ENCODE measurements around the gene TMEM69. TPM values are rescaled to one million over a fixed set of nuclear protein-coding genes. Genes with fewer than 3 reads are reported as not detected.

TMEM69 gene
- total and polyA plus RNA-seq, 2 experiments from 2014 or later: 30.3 to 35.2 TPM

DNA sequence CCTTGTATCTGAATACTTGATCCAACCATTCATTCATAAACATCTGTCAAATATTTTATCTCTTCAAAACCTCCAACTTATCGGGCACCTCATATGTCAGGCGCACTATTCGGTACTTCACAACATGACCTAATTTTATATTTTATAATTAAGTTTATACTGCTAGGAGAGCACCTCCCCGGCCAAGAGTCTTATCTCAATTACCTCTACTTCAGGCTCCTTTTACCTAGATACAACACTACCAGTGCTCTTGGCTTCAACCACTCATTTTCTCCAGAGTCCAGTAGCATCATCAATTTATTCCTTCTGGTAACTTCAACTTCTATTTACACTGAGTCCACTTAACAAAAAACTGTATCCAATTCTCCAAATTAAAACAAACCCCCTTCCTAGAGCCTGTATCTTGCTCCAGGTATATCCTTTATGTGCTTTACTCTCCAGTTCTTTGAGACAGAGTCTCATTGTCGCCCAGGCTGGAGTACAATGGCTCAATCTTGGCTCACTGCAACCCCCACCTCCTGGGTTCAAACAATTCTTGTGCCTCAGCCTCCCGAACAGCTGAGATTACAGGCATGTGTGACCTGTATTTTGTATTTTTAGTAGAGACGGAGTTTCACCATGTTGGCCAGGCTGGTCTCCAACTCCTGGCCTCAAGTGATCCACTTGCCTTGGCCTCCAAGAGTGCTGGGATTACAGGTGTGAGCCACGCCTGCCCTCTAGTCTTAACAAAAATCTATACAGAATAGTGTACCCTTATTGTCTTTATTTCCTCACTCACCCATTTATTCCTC, 20.5 kb upstream of the TMEM69 start:
- Histone ChIP-seq H3K4me3 (no peak overlapping the region), H3K36me3 (ENCODE audit: low read depth) (no peaks in the 10 kb centered on the region)
- WGBS, 2 experiments (ENCODE audit: low coverage in 1 of 2, low lambda C conversion rate in 2 of 2, missing lambda C conversion rate in 2 of 2): 90 to 94% methylated on average over 8 of the region's 8 CpGs

GRCh38 chr1:45668526-45668925, 19.5 kb upstream of the TMEM69 start:
- in situ Hi-C loops (cut with MboI): no loop called here
- no peak for TF ChIP-seq EZH2phosphoT487 (IDR thresholded peaks at IDR 0.05; ENCODE audit: insufficient read depth, low read depth)
- no peak for TF ChIP-seq EZH2 (IDR thresholded peaks at IDR 0.05; ENCODE audit: insufficient read depth, poor library complexity, severe bottlenecking)
- Histone ChIP-seq H3F3A (ENCODE audit: insufficient read depth) (peaks cover 24% of the 10 kb centered on the region), H3K4me1 (ENCODE audit: insufficient read depth) (peaks cover 25% of the 10 kb centered on the region), H3K27ac (peak overlapping the region; percentile 61; the same call in 1 of the 2 replicates), H2AFZ (no peak overlapping the region), H3K4me2 (ENCODE audit: unreplicated experiment) (no peak overlapping the region), H4K20me1 (ENCODE audit: insufficient read depth) (peaks cover 30% of the 10 kb centered on the region; the same call in 1 of the 2 replicates), H3K9ac (no peak overlapping the region), H3K4me3 (no peak overlapping the region), H3K9me2 (ENCODE audit: insufficient read depth) (no peaks in the 10 kb centered on the region), H3K9me3 (ENCODE audit: low read depth) (no peaks in the 10 kb centered on the region), H3K27me3 (replicated peaks; ENCODE audit: insufficient read depth) (no peaks in the 10 kb centered on the region), H3K36me3 (ENCODE audit: low read depth) (no peaks in the 10 kb centered on the region), H3K79me2 (ENCODE audit: insufficient read depth) (peaks cover 100% of the 10 kb centered on the region)
- 97 to 99% methylated on average over 4 of the region's 4 CpGs for WGBS, 2 experiments (ENCODE audit: low coverage in 1 of 2, low lambda C conversion rate in 2 of 2, missing lambda C conversion rate in 2 of 2)
- DNase-seq: no peak

More for the DNA sequence above, 20.5 kb upstream of the TMEM69 start:
- H3K9ac ChIP-seq: no peak overlapping the region
- H3K4me2 ChIP-seq (ENCODE audit: unreplicated experiment): no peak overlapping the region
- no peaks in the 10 kb centered on the region for H3K9me2 ChIP-seq (ENCODE audit: insufficient read depth)
- H2AFZ ChIP-seq: no peak overlapping the region
- peaks cover 25% of the 10 kb centered on the region for H3K4me1 ChIP-seq (ENCODE audit: insufficient read depth)
- no peak overlapping the region for H3K27ac ChIP-seq
- in situ Hi-C loops (cut with MboI): no loop called here
- peaks cover 100% of the 10 kb centered on the region for H3K79me2 ChIP-seq (ENCODE audit: insufficient read depth)
- H3K9me3 ChIP-seq (ENCODE audit: low read depth): no peaks in the 10 kb centered on the region
- H3F3A ChIP-seq (ENCODE audit: insufficient read depth): peaks cover 24% of the 10 kb centered on the region
- H3K27me3 ChIP-seq (replicated peaks; ENCODE audit: insufficient read depth): no peaks in the 10 kb centered on the region
- no peak for DNase-seq
- no peak for TF ChIP-seq EZH2phosphoT487 (IDR thresholded peaks at IDR 0.05; ENCODE audit: insufficient read depth, low read depth)
- no peak for TF ChIP-seq EZH2 (IDR thresholded peaks at IDR 0.05; ENCODE audit: insufficient read depth, poor library complexity, severe bottlenecking)
- H4K20me1 ChIP-seq (ENCODE audit: insufficient read depth): peaks cover 27% of the 10 kb centered on the region; the same call in 1 of the 2 replicates

DNA sequence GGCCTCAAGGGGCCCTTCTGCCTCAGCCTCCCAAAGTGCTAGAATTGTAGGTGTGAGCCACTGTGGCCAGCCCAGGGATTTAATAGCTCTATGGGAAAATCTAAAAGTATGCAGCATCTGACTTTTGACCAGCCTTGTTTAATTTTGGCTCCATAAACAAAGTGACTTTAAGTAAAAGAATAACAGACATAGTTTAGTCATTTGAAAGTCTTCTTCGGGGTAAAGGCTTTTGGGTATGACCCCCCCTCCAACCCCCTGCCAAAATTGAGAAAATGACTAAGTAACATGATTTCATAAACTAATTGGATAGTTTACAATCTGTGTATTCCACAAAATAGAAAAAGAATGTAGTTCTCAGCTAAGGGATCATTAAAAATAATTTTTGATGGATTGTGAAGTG, 18.6 kb upstream of the TMEM69 start:
- in situ Hi-C loops (cut with MboI): no loop called here
- H2AFZ ChIP-seq: no peak overlapping the region
- peaks cover 25% of the 10 kb centered on the region for H3K4me1 ChIP-seq (ENCODE audit: insufficient read depth)
- H4K20me1 ChIP-seq (ENCODE audit: insufficient read depth): peaks cover 30% of the 10 kb centered on the region; the same call in 1 of the 2 replicates
- H3K79me2 ChIP-seq (ENCODE audit: insufficient read depth): peaks cover 100% of the 10 kb centered on the region
- H3K4me3 ChIP-seq: no peak overlapping the region
- DNase-seq: peak; percentile 44
- no peaks in the 10 kb centered on the region for H3K9me2 ChIP-seq (ENCODE audit: insufficient read depth)
- no peaks in the 10 kb centered on the region for H3K27me3 ChIP-seq (replicated peaks; ENCODE audit: insufficient read depth)
- peaks cover 24% of the 10 kb centered on the region for H3F3A ChIP-seq (ENCODE audit: insufficient read depth)
- peak overlapping the region; percentile 61 for H3K27ac ChIP-seq
- TF ChIP-seq EZH2phosphoT487 (IDR thresholded peaks at IDR 0.05; ENCODE audit: insufficient read depth, low read depth) (no peak), EZH2 (IDR thresholded peaks at IDR 0.05; ENCODE audit: insufficient read depth, poor library complexity, severe bottlenecking) (no peak)
- peak overlapping the region; percentile 11 for H3K4me2 ChIP-seq (ENCODE audit: unreplicated experiment)
- H3K9me3 ChIP-seq (ENCODE audit: low read depth): no peaks in the 10 kb centered on the region
- WGBS, 2 experiments (ENCODE audit: low coverage in 1 of 2, low lambda C conversion rate in 2 of 2, missing lambda C conversion rate in 2 of 2): 2 to 4% methylated on average over 1 of the region's 1 CpG
- H3K36me3 ChIP-seq (ENCODE audit: low read depth): no peaks in the 10 kb centered on the region
- 0 out of 2 replicates have a peak overlapping the region, but pooled peaks have one; percentile 2 for H3K9ac ChIP-seq

DNA sequence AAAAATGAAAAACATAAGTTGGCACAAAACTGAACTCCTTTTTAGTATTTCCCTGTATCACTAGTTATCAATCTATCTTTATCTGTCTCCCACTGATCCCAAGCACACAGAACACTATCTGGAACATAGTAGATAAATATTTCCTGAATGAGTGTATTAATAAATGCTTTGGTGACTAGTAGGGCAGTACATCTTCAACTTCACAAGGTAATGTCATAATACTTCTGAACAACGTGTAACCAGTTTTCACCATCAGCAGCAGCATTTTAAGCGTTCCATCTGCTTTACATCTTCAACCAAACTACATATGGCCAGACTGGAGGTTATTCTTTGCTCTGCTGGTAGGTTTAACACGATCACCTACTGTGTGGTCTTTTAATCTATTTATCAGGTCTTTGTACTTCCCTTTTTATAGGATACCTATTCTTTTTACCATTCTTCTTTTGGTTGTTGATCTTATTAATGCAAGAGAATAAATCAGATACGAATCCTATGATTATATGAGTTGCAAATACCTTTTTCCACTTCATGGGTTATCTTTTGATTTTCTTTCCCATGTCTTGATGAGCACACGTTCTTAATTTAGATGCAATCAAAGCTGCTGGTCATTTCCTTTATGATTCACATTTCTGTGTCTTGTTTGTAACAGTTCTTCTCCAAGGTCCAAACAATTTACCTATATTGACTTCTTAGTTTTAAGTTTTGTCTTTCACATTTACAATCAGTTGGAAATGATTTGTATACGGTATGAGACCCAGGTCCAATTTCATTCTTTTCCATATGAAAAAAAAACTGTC, 17.9 kb upstream of the TMEM69 start:
- Histone ChIP-seq H3K9ac (peak overlapping the region; percentile 2; the same call in 1 of the 2 replicates), H3K79me2 (ENCODE audit: insufficient read depth) (peaks cover 100% of the 10 kb centered on the region), H3K4me1 (ENCODE audit: insufficient read depth) (peaks cover 25% of the 10 kb centered on the region), H3K36me3 (ENCODE audit: low read depth) (no peaks in the 10 kb centered on the region), H3K27ac (peak overlapping the region; percentile 61), H3K4me3 (no peak overlapping the region), H3K4me2 (ENCODE audit: unreplicated experiment) (peak overlapping the region; percentile 11), H4K20me1 (ENCODE audit: insufficient read depth) (peaks cover 30% of the 10 kb centered on the region; the same call in 1 of the 2 replicates), H3F3A (ENCODE audit: insufficient read depth) (peaks cover 24% of the 10 kb centered on the region), H3K27me3 (replicated peaks; ENCODE audit: insufficient read depth) (no peaks in the 10 kb centered on the region), H3K9me3 (ENCODE audit: low read depth) (no peaks in the 10 kb centered on the region), H2AFZ (no peak overlapping the region), H3K9me2 (ENCODE audit: insufficient read depth) (no peaks in the 10 kb centered on the region)
- WGBS, 2 experiments (ENCODE audit: low coverage in 1 of 2, low lambda C conversion rate in 2 of 2, missing lambda C conversion rate in 2 of 2): 53 to 55% methylated on average over 6 of the region's 6 CpGs
- in situ Hi-C loops (cut with MboI): no loop called here
- TF ChIP-seq EZH2 (IDR thresholded peaks at IDR 0.05; ENCODE audit: insufficient read depth, poor library complexity, severe bottlenecking) (no peak), EZH2phosphoT487 (IDR thresholded peaks at IDR 0.05; ENCODE audit: insufficient read depth, low read depth) (no peak)
- peak; percentile 66 for DNase-seq

Measured in GM23248 (cell line).